Measurements from ENCODE around the gene GNRH2. TPM values are rescaled to one million over a fixed set of nuclear protein-coding genes. Genes with fewer than 3 reads are reported as not detected.

The GNRH2 gene
- polyA plus RNA-seq, 1 donor (not counting 4 experiments of a cell fraction or from before 2014, with no cell fraction given): 0.18 TPM

- H3K27ac ChIP-seq (ENCODE audit: control insufficient read depth, insufficient read depth, low read length): no peak overlapping the region
- DNase-seq (ENCODE audit: low read depth, low spot score): no peak
Observed at GRCh38 chr20:3068986-3069900, 25.8 kb downstream of the GNRH2 start.

DNA sequence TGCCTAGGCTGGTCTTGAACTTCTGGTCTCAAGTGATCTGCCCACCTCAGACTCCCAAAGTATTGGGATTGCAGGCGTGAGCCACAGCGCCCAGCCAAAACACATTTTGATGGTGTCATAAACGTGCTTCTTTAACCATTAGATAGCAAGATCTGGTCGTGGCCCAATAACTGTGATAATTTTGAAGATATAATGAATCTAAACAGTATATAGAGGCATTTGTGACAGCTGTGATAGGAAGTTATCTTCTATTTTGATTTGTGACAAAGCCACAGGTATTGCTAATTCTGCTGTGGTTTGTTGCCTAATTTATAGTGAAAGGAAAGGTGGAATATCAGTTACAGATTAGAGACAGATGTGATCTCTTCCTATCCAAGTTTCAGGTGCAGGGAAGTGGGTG, 27.3 kb downstream of the GNRH2 start:
- Histone ChIP-seq H3K4me3 (ENCODE audit: control insufficient read depth in 2 of 3, extremely low read depth in 1 of 3, insufficient read depth in 2 of 3, low read depth in 1 of 3, low read length in 3 of 3) (no peak overlapping the region), H3K36me3 (ENCODE audit: control insufficient read depth in 2 of 2, extremely low read depth in 1 of 2, insufficient read depth in 2 of 2, low read length in 2 of 2) (no peaks in the 10 kb centered on the region), H3K79me2 (ENCODE audit: control insufficient read depth, insufficient read depth, low read length) (no peaks in the 10 kb centered on the region), H3K9me1 (ENCODE audit: control insufficient read depth, extremely low read depth, insufficient read depth, low read length) (no peaks in the 10 kb centered on the region), H4K20me1 (ENCODE audit: control insufficient read depth, extremely low read depth, insufficient read depth, low read length) (no peaks in the 10 kb centered on the region), H3K9ac (ENCODE audit: control insufficient read depth, extremely low read depth, insufficient read depth, low read length) (no peak overlapping the region), H3K27ac (ENCODE audit: control insufficient read depth, insufficient read depth, low read length) (no peak overlapping the region), H2AFZ (ENCODE audit: control insufficient read depth, low read length) (no peak overlapping the region), H3K4me2 (ENCODE audit: control insufficient read depth, extremely low read depth, insufficient read depth, low read depth, low read length) (no peak overlapping the region), H3K27me3 (ENCODE audit: control insufficient read depth, extremely low read depth, insufficient read depth, low read length) (peaks cover 25% of the 10 kb centered on the region), H3K9me3 (ENCODE audit: control insufficient read depth, low read depth, low read length) (no peaks in the 10 kb centered on the region), H3K4me1 (ENCODE audit: control insufficient read depth, extremely low read depth, insufficient read depth, low read length) (no peaks in the 10 kb centered on the region)
- dilution Hi-C loops (cut with MboI; ENCODE audit: extremely low pct_ligation_motif_present, low sequenced_read_pairs): no loop called here
- TF ChIP-seq CTCF (optimal IDR thresholded peaks at IDR 0.05 in 1 of 3, IDR thresholded peaks at IDR 0.05 in 1 of 3, conservative IDR thresholded peaks at IDR 0.05 in 1 of 3; ENCODE audit: extremely low read depth in 1 of 3, insufficient read depth in 2 of 3, low read length in 3 of 3) (no peak), EZH2 (IDR thresholded peaks at IDR 0.05; ENCODE audit: low read length) (no peak)
- FAIRE-seq (no peak), DNase-seq (ENCODE audit: low read depth, low spot score) (no peak)

More at GRCh38 chr20:3068986-3069900, 25.8 kb downstream of the GNRH2 start:
- no peaks in the 10 kb centered on the region for H3K79me2 ChIP-seq (ENCODE audit: control insufficient read depth, insufficient read depth, low read length)
- peak in 2 of 3 experiments; percentile 31 to 44 for TF ChIP-seq CTCF (optimal IDR thresholded peaks at IDR 0.05 in 1 of 3, IDR thresholded peaks at IDR 0.05 in 1 of 3, conservative IDR thresholded peaks at IDR 0.05 in 1 of 3; ENCODE audit: extremely low read depth in 1 of 3, insufficient read depth in 2 of 3, low read length in 3 of 3)
- no peak for TF ChIP-seq EZH2 (IDR thresholded peaks at IDR 0.05; ENCODE audit: low read length)
- no peaks in the 10 kb centered on the region for H3K9me1 ChIP-seq (ENCODE audit: control insufficient read depth, extremely low read depth, insufficient read depth, low read length)
- H3K27me3 ChIP-seq (ENCODE audit: control insufficient read depth, extremely low read depth, insufficient read depth, low read length): peaks cover 25% of the 10 kb centered on the region
- H4K20me1 ChIP-seq (ENCODE audit: control insufficient read depth, extremely low read depth, insufficient read depth, low read length): no peaks in the 10 kb centered on the region
- H3K4me3 ChIP-seq (ENCODE audit: control insufficient read depth in 2 of 3, extremely low read depth in 1 of 3, insufficient read depth in 2 of 3, low read depth in 1 of 3, low read length in 3 of 3): no peak overlapping the region
- dilution Hi-C loops (cut with MboI; ENCODE audit: extremely low pct_ligation_motif_present, low sequenced_read_pairs): no loop called here
- H3K9ac ChIP-seq (ENCODE audit: control insufficient read depth, extremely low read depth, insufficient read depth, low read length): no peak overlapping the region
- no peaks in the 10 kb centered on the region for H3K4me1 ChIP-seq (ENCODE audit: control insufficient read depth, extremely low read depth, insufficient read depth, low read length)
- FAIRE-seq: no peak
- no peaks in the 10 kb centered on the region for H3K9me3 ChIP-seq (ENCODE audit: control insufficient read depth, low read depth, low read length)
- H3K4me2 ChIP-seq (ENCODE audit: control insufficient read depth, extremely low read depth, insufficient read depth, low read depth, low read length): no peak overlapping the region
- no peak overlapping the region for H2AFZ ChIP-seq (ENCODE audit: control insufficient read depth, low read length)
- H3K36me3 ChIP-seq (ENCODE audit: control insufficient read depth in 2 of 2, extremely low read depth in 1 of 2, insufficient read depth in 2 of 2, low read length in 2 of 2): no peaks in the 10 kb centered on the region

All from keratinocyte (primary cell).